Epithelial cell of esophagus (primary cell): ENCODE results near the gene CFAP57.

Source experiments
- DNase-seq: peaks from one replicate; pipeline ENCODE4 v3.0.0; 2010; ENCODE audit warnings: low read depth
- H3K4me3 ChIP-seq: 2 replicates; pipeline ENCODE4 v1.5.1; 2011; ENCODE audit warnings: mild to moderate bottlenecking, low read length, control low read depth
- TF ChIP-seq, protein P1 (sequence below): IDR thresholded peaks from 2 replicates; pipeline ENCODE4 v1.5.1; 2011; ENCODE audit warnings: low read depth, mild to moderate bottlenecking, low read length, control low read depth, inconsistent platforms; ENCODE audit not compliant: insufficient read depth; ENCODE audit errors: missing control alignments

The CFAP57 gene

DNA sequence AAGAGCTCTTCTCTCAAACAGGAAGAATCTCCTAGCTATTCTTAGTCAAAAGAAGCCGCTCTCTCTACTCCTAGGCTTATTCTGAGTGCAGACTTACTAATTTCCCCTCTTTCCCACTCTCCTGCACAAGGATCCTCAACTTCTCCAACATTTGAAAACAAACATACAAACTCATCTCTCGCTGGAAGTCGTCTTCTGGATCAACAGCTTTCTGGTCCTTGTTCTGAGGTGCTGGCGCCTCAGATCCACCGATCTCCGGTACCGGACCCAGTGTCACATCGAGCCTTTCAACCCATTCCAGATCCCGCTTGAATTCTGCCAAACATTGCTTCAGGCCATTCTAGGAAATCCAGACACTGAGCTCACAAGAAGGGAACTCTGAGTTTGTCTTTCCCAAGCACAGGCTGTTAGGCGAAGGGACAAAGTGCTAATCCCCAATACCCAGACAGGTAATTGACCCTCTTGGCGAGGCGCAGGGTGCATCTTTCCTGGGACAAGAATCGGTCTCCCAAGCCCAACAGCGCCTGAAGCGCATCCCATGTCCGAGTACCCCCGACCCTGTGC is 736 bp upstream of the CFAP57 start:
- peak overlapping the region; percentile 95 for H3K4me3 ChIP-seq
- TF ChIP-seq, protein P1, sequence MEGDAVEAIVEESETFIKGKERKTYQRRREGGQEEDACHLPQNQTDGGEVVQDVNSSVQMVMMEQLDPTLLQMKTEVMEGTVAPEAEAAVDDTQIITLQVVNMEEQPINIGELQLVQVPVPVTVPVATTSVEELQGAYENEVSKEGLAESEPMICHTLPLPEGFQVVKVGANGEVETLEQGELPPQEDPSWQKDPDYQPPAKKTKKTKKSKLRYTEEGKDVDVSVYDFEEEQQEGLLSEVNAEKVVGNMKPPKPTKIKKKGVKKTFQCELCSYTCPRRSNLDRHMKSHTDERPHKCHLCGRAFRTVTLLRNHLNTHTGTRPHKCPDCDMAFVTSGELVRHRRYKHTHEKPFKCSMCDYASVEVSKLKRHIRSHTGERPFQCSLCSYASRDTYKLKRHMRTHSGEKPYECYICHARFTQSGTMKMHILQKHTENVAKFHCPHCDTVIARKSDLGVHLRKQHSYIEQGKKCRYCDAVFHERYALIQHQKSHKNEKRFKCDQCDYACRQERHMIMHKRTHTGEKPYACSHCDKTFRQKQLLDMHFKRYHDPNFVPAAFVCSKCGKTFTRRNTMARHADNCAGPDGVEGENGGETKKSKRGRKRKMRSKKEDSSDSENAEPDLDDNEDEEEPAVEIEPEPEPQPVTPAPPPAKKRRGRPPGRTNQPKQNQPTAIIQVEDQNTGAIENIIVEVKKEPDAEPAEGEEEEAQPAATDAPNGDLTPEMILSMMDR, result no peak
- DNase-seq, result peak; percentile 5

DNA sequence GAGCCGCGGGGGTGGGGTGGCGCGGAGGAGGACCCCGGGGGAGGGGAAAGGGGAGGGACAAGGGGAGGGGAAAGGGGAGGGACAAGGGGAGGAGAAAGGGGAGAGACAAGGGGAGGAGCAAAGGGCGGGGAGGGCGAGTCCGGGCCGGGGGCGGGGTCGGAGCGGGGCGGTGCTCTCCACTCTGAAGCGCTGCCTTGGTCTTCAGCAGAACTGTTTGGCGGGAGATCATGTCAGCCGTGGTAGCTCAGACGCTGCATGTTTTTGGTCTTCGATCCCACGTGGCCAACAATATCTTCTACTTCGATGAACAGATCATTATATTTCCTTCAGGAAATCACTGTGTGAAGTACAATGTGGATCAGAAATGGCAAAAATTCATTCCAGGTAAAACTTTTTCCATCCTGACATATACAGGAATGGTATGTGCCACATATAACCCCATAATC is 420 bp downstream of the CFAP57 start:
- TF ChIP-seq, protein P1, result no peak
- peak; percentile 92 for DNase-seq
- H3K4me3 ChIP-seq, result peak overlapping the region; percentile 95

DNA sequence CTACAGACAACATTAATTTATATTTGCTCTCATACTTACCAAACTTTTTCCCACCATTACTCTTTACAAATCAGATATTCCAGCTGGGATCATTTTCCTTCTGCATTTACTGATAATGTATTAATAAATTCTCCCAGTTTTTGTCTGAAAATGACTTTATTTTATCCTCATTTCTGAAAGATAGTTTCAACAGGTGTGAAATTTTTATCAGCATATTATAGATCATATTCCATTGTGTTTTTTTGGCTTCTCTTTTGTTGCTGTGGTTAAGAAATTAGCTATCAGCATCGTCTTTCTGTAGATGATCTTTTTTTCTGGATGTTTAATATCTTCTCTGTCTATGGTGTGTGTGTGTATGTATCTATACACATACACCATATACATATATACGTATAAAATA is 2.7 kb downstream of the CFAP57 start:
- DNase-seq, result no peak
- no peak overlapping the region for H3K4me3 ChIP-seq
- TF ChIP-seq, protein P1, result no peak

DNA sequence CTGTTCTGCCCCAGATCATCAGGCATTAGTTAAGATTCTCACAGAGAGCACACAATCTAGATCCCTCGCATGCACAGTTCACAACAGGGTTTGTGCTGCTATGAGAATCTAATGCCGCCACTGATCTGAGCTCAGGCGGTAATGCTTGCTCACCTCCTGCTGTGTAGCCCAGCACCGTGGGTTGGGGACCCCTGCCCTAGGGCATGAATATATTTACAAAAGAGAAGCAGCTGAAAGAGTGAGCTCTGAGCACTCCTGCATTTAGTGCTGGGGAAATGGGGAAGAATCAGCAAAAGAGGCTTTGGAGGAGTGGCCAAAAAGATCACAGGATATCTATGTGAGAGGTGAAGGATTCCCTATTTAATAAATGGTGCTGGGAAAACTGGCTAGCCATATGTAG is 5.6 kb downstream of the CFAP57 start:
- TF ChIP-seq, protein P1, result no peak

DNA sequence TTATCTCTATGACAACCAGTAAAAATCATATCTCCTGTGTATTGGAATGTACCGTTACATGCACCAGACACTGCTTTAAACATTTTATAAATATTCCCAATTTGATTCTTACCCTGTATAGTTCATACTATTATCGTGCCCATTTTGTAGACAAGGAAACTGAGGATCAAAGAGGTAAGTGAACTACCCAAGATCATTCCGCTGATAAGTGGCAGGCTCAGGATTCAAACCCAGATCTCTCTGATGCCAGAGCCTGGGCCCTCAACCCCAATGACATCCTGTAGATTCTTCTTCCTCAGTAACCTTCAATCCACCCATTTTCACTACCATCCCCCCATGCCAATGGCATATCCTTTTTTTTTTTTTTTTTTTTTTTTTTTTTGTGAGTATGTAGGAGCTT is 12.3 kb downstream of the CFAP57 start:
- DNase-seq, result no peak

More for the DNA sequence above, 5.6 kb downstream of the CFAP57 start:
- H3K4me3 ChIP-seq, result no peak overlapping the region
- DNase-seq, result no peak

DNA sequence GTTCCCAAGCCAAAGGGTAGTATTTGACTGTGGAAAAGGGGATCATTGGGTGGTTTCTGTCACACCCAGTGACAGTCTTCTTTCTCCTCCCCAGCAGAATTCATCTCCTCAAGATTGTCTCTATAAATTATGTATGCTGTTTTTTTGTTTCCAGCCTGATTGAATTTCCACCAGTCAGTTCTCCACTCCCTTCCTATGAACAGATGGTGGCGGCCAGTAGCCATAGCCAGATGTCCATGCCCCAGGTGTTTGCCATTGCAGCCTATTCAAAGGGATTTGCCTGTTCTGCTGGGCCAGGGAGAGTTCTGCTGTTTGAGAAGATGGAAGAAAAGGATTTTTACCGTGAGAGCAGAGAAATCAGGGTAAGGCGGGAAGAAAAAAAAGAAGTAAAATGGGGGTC is 12.9 kb downstream of the CFAP57 start:
- H3K4me3 ChIP-seq, result no peak overlapping the region
- TF ChIP-seq, protein P1, result no peak
- no peak for DNase-seq

More for the DNA sequence above, 12.3 kb downstream of the CFAP57 start:
- H3K4me3 ChIP-seq, result no peak overlapping the region
- TF ChIP-seq, protein P1, result no peak

DNA sequence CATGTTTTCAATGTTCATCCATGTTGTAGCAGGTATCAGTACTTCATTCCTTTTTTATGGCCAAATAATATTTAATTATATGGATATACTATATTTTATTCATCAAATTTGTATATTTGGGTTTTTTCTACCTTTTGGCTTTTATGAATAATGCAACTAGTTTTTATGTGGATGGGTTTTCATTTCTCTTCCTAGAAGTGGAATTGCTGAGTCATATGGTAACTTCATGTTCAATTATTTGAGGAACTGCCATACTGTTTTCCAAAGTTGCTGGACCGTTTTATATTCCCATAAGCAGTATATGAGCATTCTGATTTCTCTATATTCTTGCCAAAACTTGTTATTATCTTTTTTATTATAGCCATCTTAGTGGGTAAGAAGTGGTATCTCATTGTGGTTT is 16.0 kb downstream of the CFAP57 start:
- no peak overlapping the region for H3K4me3 ChIP-seq
- no peak for DNase-seq
- TF ChIP-seq, protein P1, result no peak
